ENCODE measurements around the gene IL18R1.

IL18R1 gene

DNA sequence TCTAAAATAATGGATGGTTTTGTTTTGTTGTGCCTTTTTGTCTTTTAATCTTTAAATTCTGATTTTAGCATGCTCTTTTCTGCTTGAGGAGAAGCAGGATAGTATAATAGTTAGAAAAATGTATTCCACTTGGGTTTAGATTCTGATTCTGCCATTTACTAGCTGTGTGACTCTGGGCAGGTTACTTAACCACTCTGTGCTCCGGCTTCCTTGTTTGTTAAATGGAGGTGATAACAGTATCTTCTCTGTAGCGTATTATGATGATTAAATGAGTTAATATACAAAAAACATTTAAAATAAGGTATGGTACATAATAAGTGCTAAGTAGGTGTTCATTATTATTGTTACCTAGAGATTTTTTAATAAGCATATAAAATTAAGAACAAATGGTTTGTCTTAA, 40.4 kb downstream of the IL18R1 start:
- DNase-seq (ENCODE audit: low spot score) (no peak), ATAC-seq (ENCODE audit: low read depth) (no peak)
- no peak overlapping the region for H3K4me3 ChIP-seq (ENCODE audit: severe bottlenecking)
- no peaks in the 10 kb centered on the region for H3K27me3 ChIP-seq (ENCODE audit: insufficient read depth, poor library complexity, severe bottlenecking)
- TF ChIP-seq, protein P1, sequence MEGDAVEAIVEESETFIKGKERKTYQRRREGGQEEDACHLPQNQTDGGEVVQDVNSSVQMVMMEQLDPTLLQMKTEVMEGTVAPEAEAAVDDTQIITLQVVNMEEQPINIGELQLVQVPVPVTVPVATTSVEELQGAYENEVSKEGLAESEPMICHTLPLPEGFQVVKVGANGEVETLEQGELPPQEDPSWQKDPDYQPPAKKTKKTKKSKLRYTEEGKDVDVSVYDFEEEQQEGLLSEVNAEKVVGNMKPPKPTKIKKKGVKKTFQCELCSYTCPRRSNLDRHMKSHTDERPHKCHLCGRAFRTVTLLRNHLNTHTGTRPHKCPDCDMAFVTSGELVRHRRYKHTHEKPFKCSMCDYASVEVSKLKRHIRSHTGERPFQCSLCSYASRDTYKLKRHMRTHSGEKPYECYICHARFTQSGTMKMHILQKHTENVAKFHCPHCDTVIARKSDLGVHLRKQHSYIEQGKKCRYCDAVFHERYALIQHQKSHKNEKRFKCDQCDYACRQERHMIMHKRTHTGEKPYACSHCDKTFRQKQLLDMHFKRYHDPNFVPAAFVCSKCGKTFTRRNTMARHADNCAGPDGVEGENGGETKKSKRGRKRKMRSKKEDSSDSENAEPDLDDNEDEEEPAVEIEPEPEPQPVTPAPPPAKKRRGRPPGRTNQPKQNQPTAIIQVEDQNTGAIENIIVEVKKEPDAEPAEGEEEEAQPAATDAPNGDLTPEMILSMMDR (IDR thresholded peaks at IDR 0.05; ENCODE audit: poor library complexity, severe bottlenecking), result no peak
- no peak overlapping the region for H3K27ac ChIP-seq (ENCODE audit: poor library complexity, severe bottlenecking)
- H3K9me3 ChIP-seq (ENCODE audit: severe bottlenecking), result no peaks in the 10 kb centered on the region
- H3K36me3 ChIP-seq (ENCODE audit: low read depth), result no peaks in the 10 kb centered on the region
- no peaks in the 10 kb centered on the region for H3K4me1 ChIP-seq (ENCODE audit: insufficient read depth, poor library complexity, severe bottlenecking)

DNA sequence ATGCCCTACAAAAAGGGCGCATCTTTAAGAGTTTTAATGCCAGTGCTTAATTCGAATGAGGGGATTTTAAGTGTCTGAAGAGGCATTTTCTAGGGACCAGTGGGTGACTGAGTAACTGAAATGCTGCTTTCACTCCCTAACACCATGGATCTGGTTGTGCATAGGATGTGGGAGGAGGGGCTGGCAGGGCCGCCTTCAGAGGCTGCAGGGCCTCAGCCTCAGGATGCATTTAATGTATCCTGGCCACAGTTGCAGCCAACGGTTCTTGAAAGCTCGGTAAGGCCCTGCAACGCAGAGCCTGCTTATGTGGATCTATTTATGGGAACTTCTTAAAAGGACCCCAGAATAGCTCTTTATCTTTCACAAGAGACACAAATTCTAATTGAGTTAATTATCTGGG, 41.6 kb downstream of the IL18R1 start:
- no peaks in the 10 kb centered on the region for H3K36me3 ChIP-seq (ENCODE audit: low read depth)
- ATAC-seq (ENCODE audit: low read depth) (no peak), DNase-seq (ENCODE audit: low spot score) (no peak)
- H3K27me3 ChIP-seq (ENCODE audit: insufficient read depth, poor library complexity, severe bottlenecking), result no peaks in the 10 kb centered on the region
- H3K4me3 ChIP-seq (ENCODE audit: severe bottlenecking), result no peak overlapping the region
- TF ChIP-seq, protein P1 (IDR thresholded peaks at IDR 0.05; ENCODE audit: poor library complexity, severe bottlenecking), result no peak
- no peak overlapping the region for H3K27ac ChIP-seq (ENCODE audit: poor library complexity, severe bottlenecking)
- no peaks in the 10 kb centered on the region for H3K4me1 ChIP-seq (ENCODE audit: insufficient read depth, poor library complexity, severe bottlenecking)
- H3K9me3 ChIP-seq (ENCODE audit: severe bottlenecking), result no peaks in the 10 kb centered on the region

DNA sequence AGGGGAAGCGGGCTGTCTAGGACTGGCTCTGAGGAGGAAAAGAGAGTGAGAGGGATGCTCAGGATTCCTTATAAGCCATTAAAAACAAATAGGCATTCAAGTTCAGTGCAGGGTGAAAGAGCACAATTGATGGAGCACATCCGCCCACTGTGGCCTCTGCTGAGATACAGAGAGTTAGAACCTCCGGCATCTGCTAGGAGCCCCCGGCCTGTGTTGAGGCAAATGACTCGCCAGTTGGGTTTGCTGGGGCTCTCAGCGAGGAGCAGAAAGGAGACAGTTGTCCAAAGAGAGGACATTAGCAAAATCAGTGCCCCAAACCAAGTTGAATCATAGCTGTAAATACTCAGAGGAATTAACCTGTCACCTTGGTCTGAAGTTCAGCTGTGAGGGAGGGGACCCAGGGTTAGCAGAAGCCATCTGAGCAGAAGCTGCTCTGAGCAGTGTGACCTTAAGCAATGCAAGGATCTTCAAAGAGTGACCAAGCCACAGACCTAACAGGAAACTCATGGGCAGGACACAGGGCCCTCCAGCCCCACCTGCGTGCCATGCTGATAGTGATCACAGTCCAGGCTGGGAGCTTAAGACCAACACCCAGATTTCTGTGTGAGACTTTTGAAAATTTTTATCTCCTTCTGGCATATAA, 44.0 kb downstream of the IL18R1 start:
- no peaks in the 10 kb centered on the region for H3K9me3 ChIP-seq (ENCODE audit: severe bottlenecking)
- TF ChIP-seq, protein P1 (IDR thresholded peaks at IDR 0.05; ENCODE audit: poor library complexity, severe bottlenecking), result no peak
- DNase-seq (ENCODE audit: low spot score), result no peak
- H3K36me3 ChIP-seq (ENCODE audit: low read depth), result no peaks in the 10 kb centered on the region
- H3K4me1 ChIP-seq (ENCODE audit: insufficient read depth, poor library complexity, severe bottlenecking), result no peaks in the 10 kb centered on the region
- no peak overlapping the region for H3K4me3 ChIP-seq (ENCODE audit: severe bottlenecking)
- no peaks in the 10 kb centered on the region for H3K27me3 ChIP-seq (ENCODE audit: insufficient read depth, poor library complexity, severe bottlenecking)
- H3K27ac ChIP-seq (ENCODE audit: poor library complexity, severe bottlenecking), result no peak overlapping the region
- no peak for ATAC-seq (ENCODE audit: low read depth)

DNA sequence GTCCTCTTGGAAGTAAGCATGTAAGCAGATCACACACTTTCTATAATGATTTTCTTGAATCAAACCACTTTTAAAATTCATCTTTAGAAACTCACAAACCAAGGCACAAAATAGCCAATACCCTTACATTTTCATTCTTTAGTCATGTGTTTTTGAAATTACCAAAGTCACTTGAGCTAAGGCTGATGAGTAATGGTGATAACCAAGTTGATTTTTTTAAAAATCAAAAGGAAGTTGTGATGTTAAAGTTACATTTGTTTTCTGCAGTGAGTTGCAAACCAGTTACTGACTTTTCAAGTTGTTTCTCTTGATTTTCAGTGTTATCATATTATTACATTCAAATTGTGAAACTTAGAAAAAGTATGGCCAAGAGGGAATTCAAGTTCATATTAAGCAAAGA, 45.9 kb downstream of the IL18R1 start:
- DNase-seq (ENCODE audit: low spot score), result no peak
- Histone ChIP-seq H3K9me3 (ENCODE audit: severe bottlenecking) (no peaks in the 10 kb centered on the region), H3K27ac (ENCODE audit: poor library complexity, severe bottlenecking) (no peak overlapping the region), H3K27me3 (ENCODE audit: insufficient read depth, poor library complexity, severe bottlenecking) (peaks cover 8% of the 10 kb centered on the region), H3K36me3 (ENCODE audit: low read depth) (no peaks in the 10 kb centered on the region), H3K4me1 (ENCODE audit: insufficient read depth, poor library complexity, severe bottlenecking) (no peaks in the 10 kb centered on the region), H3K4me3 (ENCODE audit: severe bottlenecking) (no peak overlapping the region)
- ATAC-seq (ENCODE audit: low read depth), result no peak
- TF ChIP-seq, protein P1 (IDR thresholded peaks at IDR 0.05; ENCODE audit: poor library complexity, severe bottlenecking), result no peak

DNA sequence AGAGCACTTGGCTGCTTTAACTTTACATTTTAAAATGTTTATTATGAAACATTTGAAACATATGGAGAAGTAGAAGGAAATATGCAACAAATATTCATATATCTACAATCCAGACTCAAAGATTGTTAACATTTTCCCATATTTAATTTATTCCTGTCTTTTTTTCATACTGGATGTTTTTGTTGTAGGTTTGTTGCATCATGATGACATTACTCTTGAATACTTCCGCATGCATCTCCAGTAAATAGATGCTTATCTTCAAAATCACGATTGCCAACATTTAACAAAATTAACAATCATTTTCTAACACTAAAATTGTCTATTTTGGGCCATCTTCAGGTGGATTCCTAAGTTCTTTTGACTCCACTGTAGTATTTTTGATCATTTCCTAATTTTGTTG, 46.3 kb downstream of the IL18R1 start:
- Histone ChIP-seq H3K36me3 (ENCODE audit: low read depth) (no peaks in the 10 kb centered on the region), H3K4me3 (ENCODE audit: severe bottlenecking) (no peak overlapping the region), H3K27ac (ENCODE audit: poor library complexity, severe bottlenecking) (no peak overlapping the region), H3K9me3 (ENCODE audit: severe bottlenecking) (no peaks in the 10 kb centered on the region), H3K4me1 (ENCODE audit: insufficient read depth, poor library complexity, severe bottlenecking) (no peaks in the 10 kb centered on the region), H3K27me3 (ENCODE audit: insufficient read depth, poor library complexity, severe bottlenecking) (peaks cover 8% of the 10 kb centered on the region)
- no peak for DNase-seq (ENCODE audit: low spot score)
- ATAC-seq (ENCODE audit: low read depth), result no peak
- TF ChIP-seq, protein P1 (IDR thresholded peaks at IDR 0.05; ENCODE audit: poor library complexity, severe bottlenecking), result no peak
